Neural cell (in vitro differentiated cells): Measurements from ENCODE around the gene DDX53. TPM values are rescaled to one million over a fixed set of nuclear protein-coding genes. Genes with fewer than 3 reads are reported as not detected.

Source experiments
- H2AFZ ChIP-seq: fragments of 200-600, 300-800 bp; sonication (generic), shearing (Covaris generic); 2 replicates; pipeline ENCODE4 v1.6.0; 2014; ENCODE audit warnings: low read depth, mild to moderate bottlenecking, antibody characterized with exemption, low read length, moderate library complexity
- H3F3A ChIP-seq: fragments of 200-600 bp; shearing (Covaris generic); 2 replicates; pipeline ENCODE4 v1.6.1; 2016; ENCODE audit warnings: mild to moderate bottlenecking, moderate library complexity, mixed read lengths, antibody characterized with exemption, low read length; ENCODE audit not compliant: insufficient read depth, poor library complexity, severe bottlenecking
- H3K27ac ChIP-seq: fragments of 200-600, 300-800 bp; sonication (generic), shearing (Covaris generic); 2 replicates; pipeline ENCODE4 v1.5.1; 2014; ENCODE audit warnings: mild to moderate bottlenecking, low read length, moderate library complexity
- H3K27me3 ChIP-seq: fragments of 300-800, 200-600 bp; sonication (generic), shearing (Covaris generic); 2 replicates; pipeline ENCODE4 v1.6.0; 2014; ENCODE audit warnings: mild to moderate bottlenecking, low read depth, low read length, moderate library complexity; ENCODE audit not compliant: insufficient read depth
- H3K36me3 ChIP-seq: fragments of 300-800, 200-600 bp; sonication (generic), shearing (Covaris generic); 2 replicates; pipeline ENCODE4 v1.5.1; 2014; ENCODE audit warnings: mild to moderate bottlenecking, antibody characterized with exemption, low read length, moderate library complexity; ENCODE audit not compliant: insufficient read depth
- H3K4me2 ChIP-seq: fragments of 300-800, 200-600 bp; sonication (generic), shearing (Covaris generic); 2 replicates; pipeline ENCODE4 v1.6.0; 2014; ENCODE audit warnings: mild to moderate bottlenecking, low read length
- H3K4me3 ChIP-seq: fragments of 300-800, 200-600 bp; sonication (generic), shearing (Covaris generic); 2 replicates; pipeline ENCODE4 v1.5.1; 2014; ENCODE audit warnings: mild to moderate bottlenecking, low read length, moderate library complexity
- H3K79me2 ChIP-seq: fragments of 200-600 bp; shearing (Covaris generic); replicated peaks from 2 replicates; pipeline ENCODE4 v1.6.0; 2014; ENCODE audit warnings: mild to moderate bottlenecking, low read length, moderate library complexity; ENCODE audit not compliant: insufficient read depth
- H3K9ac ChIP-seq: fragments of 300-800, 200-600 bp; sonication (generic), shearing (Covaris generic); 2 replicates; pipeline ENCODE4 v1.6.1; 2016; ENCODE audit warnings: mild to moderate bottlenecking, low read length, mixed read lengths
- H3K9me2 ChIP-seq: fragments of 200-600 bp; shearing (Covaris generic); 2 replicates; pipeline ENCODE4 v1.6.1; 2016; ENCODE audit warnings: mild to moderate bottlenecking, low read length, mixed read lengths; ENCODE audit not compliant: insufficient read depth
- H3K9me3 ChIP-seq: fragments of 200-600, 300-800 bp; sonication (generic), shearing (Covaris generic); 2 replicates; pipeline ENCODE4 v1.6.1; 2016; ENCODE audit warnings: mild to moderate bottlenecking, mixed run types, low read length, moderate library complexity, mixed read lengths
- H4K20me1 ChIP-seq: fragments of 200-600 bp; shearing (Covaris generic); 2 replicates; pipeline ENCODE4 v1.6.1; 2016; ENCODE audit warnings: mild to moderate bottlenecking, mixed run types; ENCODE audit not compliant: insufficient read depth
- EP300 ChIP-seq: fragments of 450-650 bp; conservative IDR thresholded peaks from 2 replicates; pipeline ENCODE4 v1.6.1; 2014; ENCODE audit warnings: antibody characterized with exemption, mild to moderate bottlenecking, moderate library complexity; ENCODE audit not compliant: poor library complexity, severe bottlenecking
- EZH2 ChIP-seq: fragments of 200-600, 300-800 bp; shearing (Covaris generic), sonication (generic); IDR thresholded peaks from 2 replicates; pipeline ENCODE4 v1.6.1; 2014; ENCODE audit warnings: antibody characterized with exemption, low read length, borderline replicate concordance, mild to moderate bottlenecking; ENCODE audit not compliant: insufficient read depth, poor library complexity, severe bottlenecking
- MXI1 ChIP-seq: fragments of 450-650 bp; conservative IDR thresholded peaks from 2 replicates; pipeline ENCODE4 v1.6.1; 2014; ENCODE audit warnings: antibody characterized with exemption, mild to moderate bottlenecking; ENCODE audit not compliant: poor library complexity, severe bottlenecking
- POLR2AphosphoS5 ChIP-seq: IDR thresholded peaks from 2 replicates; pipeline ENCODE4 v1.6.1; 2012
- RAD21 ChIP-seq: fragments of 450-650 bp; conservative IDR thresholded peaks from 2 replicates; pipeline ENCODE4 v1.6.1; 2014; ENCODE audit warnings: antibody characterized with exemption, mild to moderate bottlenecking, moderate library complexity
- SMC3 ChIP-seq: fragments of 450-650 bp; conservative IDR thresholded peaks from 2 replicates; pipeline ENCODE4 v1.6.1; 2014; ENCODE audit warnings: antibody characterized with exemption, mild to moderate bottlenecking, moderate library complexity; ENCODE audit not compliant: poor library complexity
- TAF1 ChIP-seq: IDR thresholded peaks from 2 replicates; pipeline ENCODE4 v1.6.1; 2012; ENCODE audit warnings: low read depth
- polyA plus RNA-seq: library from polyadenylated mRNA; depleted of rRNA; stranded (reverse); fragments of >200 nt; gene quantifications from 2 replicates; pipeline ENCODE4 v1.2.3, GENCODE V29; 2014
- TF ChIP-seq, protein P1 (sequence below): fragments of 450-650 bp; IDR thresholded peaks from 2 replicates; pipeline ENCODE4 v1.5.1; 2014; ENCODE audit warnings: antibody characterized with exemption, mild to moderate bottlenecking, moderate library complexity; ENCODE audit not compliant: poor library complexity, severe bottlenecking
- TF ChIP-seq, protein P2 (sequence below): IDR thresholded peaks from 2 replicates; pipeline ENCODE4 v1.6.1; 2012; ENCODE audit warnings: borderline replicate concordance

Gene DDX53
- polyA plus RNA-seq, 1 donor from 2014 or later = not detected

- H2AFZ ChIP-seq = no peak overlapping the region
- no peaks in the 10 kb centered on the region for H4K20me1 ChIP-seq
- no peak overlapping the region for H3K27ac ChIP-seq
- H3K36me3 ChIP-seq = no peaks in the 10 kb centered on the region
- H3K9me2 ChIP-seq = no peaks in the 10 kb centered on the region
- no peaks in the 10 kb centered on the region for H3K79me2 ChIP-seq
- TF ChIP-seq MXI1 (no peak), EZH2 (no peak), EP300 (no peak), TAF1 (no peak), SMC3 (no peak), POLR2AphosphoS5 (no peak), RAD21 (no peak)
- TF ChIP-seq, protein P1, sequence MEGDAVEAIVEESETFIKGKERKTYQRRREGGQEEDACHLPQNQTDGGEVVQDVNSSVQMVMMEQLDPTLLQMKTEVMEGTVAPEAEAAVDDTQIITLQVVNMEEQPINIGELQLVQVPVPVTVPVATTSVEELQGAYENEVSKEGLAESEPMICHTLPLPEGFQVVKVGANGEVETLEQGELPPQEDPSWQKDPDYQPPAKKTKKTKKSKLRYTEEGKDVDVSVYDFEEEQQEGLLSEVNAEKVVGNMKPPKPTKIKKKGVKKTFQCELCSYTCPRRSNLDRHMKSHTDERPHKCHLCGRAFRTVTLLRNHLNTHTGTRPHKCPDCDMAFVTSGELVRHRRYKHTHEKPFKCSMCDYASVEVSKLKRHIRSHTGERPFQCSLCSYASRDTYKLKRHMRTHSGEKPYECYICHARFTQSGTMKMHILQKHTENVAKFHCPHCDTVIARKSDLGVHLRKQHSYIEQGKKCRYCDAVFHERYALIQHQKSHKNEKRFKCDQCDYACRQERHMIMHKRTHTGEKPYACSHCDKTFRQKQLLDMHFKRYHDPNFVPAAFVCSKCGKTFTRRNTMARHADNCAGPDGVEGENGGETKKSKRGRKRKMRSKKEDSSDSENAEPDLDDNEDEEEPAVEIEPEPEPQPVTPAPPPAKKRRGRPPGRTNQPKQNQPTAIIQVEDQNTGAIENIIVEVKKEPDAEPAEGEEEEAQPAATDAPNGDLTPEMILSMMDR = no peak
- TF ChIP-seq, protein P2, sequence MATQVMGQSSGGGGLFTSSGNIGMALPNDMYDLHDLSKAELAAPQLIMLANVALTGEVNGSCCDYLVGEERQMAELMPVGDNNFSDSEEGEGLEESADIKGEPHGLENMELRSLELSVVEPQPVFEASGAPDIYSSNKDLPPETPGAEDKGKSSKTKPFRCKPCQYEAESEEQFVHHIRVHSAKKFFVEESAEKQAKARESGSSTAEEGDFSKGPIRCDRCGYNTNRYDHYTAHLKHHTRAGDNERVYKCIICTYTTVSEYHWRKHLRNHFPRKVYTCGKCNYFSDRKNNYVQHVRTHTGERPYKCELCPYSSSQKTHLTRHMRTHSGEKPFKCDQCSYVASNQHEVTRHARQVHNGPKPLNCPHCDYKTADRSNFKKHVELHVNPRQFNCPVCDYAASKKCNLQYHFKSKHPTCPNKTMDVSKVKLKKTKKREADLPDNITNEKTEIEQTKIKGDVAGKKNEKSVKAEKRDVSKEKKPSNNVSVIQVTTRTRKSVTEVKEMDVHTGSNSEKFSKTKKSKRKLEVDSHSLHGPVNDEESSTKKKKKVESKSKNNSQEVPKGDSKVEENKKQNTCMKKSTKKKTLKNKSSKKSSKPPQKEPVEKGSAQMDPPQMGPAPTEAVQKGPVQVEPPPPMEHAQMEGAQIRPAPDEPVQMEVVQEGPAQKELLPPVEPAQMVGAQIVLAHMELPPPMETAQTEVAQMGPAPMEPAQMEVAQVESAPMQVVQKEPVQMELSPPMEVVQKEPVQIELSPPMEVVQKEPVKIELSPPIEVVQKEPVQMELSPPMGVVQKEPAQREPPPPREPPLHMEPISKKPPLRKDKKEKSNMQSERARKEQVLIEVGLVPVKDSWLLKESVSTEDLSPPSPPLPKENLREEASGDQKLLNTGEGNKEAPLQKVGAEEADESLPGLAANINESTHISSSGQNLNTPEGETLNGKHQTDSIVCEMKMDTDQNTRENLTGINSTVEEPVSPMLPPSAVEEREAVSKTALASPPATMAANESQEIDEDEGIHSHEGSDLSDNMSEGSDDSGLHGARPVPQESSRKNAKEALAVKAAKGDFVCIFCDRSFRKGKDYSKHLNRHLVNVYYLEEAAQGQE = no peak
- H3K9ac ChIP-seq = no peak overlapping the region
- no peak overlapping the region for H3K4me2 ChIP-seq
- no peaks in the 10 kb centered on the region for H3K9me3 ChIP-seq
- no peak overlapping the region for H3K4me3 ChIP-seq
- no peaks in the 10 kb centered on the region for H3F3A ChIP-seq
- H3K27me3 ChIP-seq = no peaks in the 10 kb centered on the region
Observed at GRCh38 chrX:23031600-23031999, 31.8 kb downstream of the DDX53 start.

DNA sequence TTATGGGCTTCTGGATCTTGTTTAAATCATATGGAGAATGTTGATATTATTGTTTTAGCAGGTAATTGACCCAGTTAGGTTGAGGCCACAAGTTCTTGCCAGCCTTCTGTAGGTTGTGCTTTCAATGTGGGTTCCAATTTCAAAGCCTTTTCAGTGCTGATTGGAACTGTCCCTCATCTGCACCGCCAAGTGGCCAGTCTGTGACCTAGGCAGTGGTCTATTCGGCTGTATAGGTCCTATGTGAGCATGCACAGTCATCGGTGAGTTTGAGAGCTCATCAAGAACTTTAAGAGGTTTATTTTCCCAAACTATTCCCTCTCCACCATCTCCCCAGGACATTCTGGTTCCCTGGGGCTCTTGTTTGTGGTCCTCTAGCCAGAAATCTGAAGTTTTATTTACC lies 35.7 kb downstream of the DDX53 start:
- no peaks in the 10 kb centered on the region for H3K79me2 ChIP-seq
- H4K20me1 ChIP-seq = no peaks in the 10 kb centered on the region
- no peak overlapping the region for H3K4me2 ChIP-seq
- H3K27ac ChIP-seq = no peak overlapping the region
- H3K9me3 ChIP-seq = no peaks in the 10 kb centered on the region
- no peak overlapping the region for H3K4me3 ChIP-seq
- H2AFZ ChIP-seq = no peak overlapping the region
- H3K36me3 ChIP-seq = no peaks in the 10 kb centered on the region
- H3F3A ChIP-seq = no peaks in the 10 kb centered on the region
- H3K9ac ChIP-seq = no peak overlapping the region
- no peaks in the 10 kb centered on the region for H3K9me2 ChIP-seq
- no peak for TF ChIP-seq EP300
- TF ChIP-seq, protein P2 = no peak
- TF ChIP-seq SMC3 = no peak
- no peak for TF ChIP-seq TAF1
- no peak for TF ChIP-seq MXI1
- no peak for TF ChIP-seq EZH2
- TF ChIP-seq, protein P1 = no peak
- H3K27me3 ChIP-seq = no peaks in the 10 kb centered on the region
